SK-N-SH treated with all-trans-retinoic acid at 6 μM for 48 hours (cell line): Measurements from ENCODE around the gene SELPLG.

Experiments
- ATAC-seq: fragments of 200-7000 bp; cut with Tn5 transposase; 3 replicates; pipeline ENCODE4 v1.9.1; 2020; ENCODE audit warnings: mild to moderate bottlenecking, moderate library complexity
- ARNTL ChIP-seq: fragments of 450-650 bp; formaldehyde crosslinking; IDR thresholded peaks from 2 replicates; pipeline ENCODE4 v1.5.0; 2020; ENCODE audit warnings: low read depth, mild to moderate bottlenecking, moderate library complexity, borderline replicate concordance
- BACH2 ChIP-seq: fragments of 250-450 bp; sonication (Bioruptor Pico); IDR thresholded peaks from 2 replicates; pipeline ENCODE4 v1.9.0; 2021; ENCODE audit warnings: mild to moderate bottlenecking, borderline replicate concordance
- CSDC2 ChIP-seq: fragments of 250-450 bp; sonication (Bioruptor Pico); IDR thresholded peaks from 2 replicates; pipeline ENCODE4 v1.5.0; 2020; ENCODE audit warnings: mild to moderate bottlenecking, moderate library complexity
- GLIS3 ChIP-seq: fragments of 250-450 bp; sonication (Bioruptor Pico); IDR thresholded peaks from 2 replicates; pipeline ENCODE4 v1.5.0; 2020; ENCODE audit warnings: mild to moderate bottlenecking, moderate library complexity
- ISL1 ChIP-seq: fragments of 250-450 bp; sonication (Bioruptor Pico); IDR thresholded peaks from 2 replicates; pipeline ENCODE4 v2.1.2; 2022; ENCODE audit warnings: mild to moderate bottlenecking, moderate library complexity
- OSR1 ChIP-seq: fragments of 250-450 bp; sonication (Bioruptor Pico); IDR thresholded peaks from 2 replicates; pipeline ENCODE4 v1.8.0; 2022; ENCODE audit warnings: moderate library complexity, mild to moderate bottlenecking, inconsistent platforms
- PPARA ChIP-seq: fragments of 250-450 bp; sonication (Bioruptor Pico); IDR thresholded peaks from 2 replicates; pipeline ENCODE4 v1.5.0; 2020; ENCODE audit warnings: mild to moderate bottlenecking, borderline replicate concordance
- SNAI2 ChIP-seq: fragments of 250-450 bp; sonication (Bioruptor Pico); IDR thresholded peaks from 2 replicates; pipeline ENCODE4 v1.5.0; 2020; ENCODE audit warnings: mild to moderate bottlenecking, moderate library complexity
- TCF4 ChIP-seq: fragments of 250-450 bp; sonication (Bioruptor Pico); IDR thresholded peaks from 2 replicates; pipeline ENCODE4 v1.8.0; 2021; ENCODE audit warnings: mild to moderate bottlenecking, moderate library complexity, borderline replicate concordance
- TOX ChIP-seq: fragments of 250-450 bp; sonication (Bioruptor Pico); IDR thresholded peaks from 2 replicates; pipeline ENCODE4 v1.8.0; 2021; ENCODE audit warnings: mild to moderate bottlenecking, moderate library complexity, borderline replicate concordance
- ZC3H10 ChIP-seq: fragments of 250-450 bp; sonication (Bioruptor Pico); IDR thresholded peaks from 2 replicates; pipeline ENCODE4 v1.5.1; 2021; ENCODE audit warnings: mild to moderate bottlenecking, moderate library complexity
- ZFP3 ChIP-seq: fragments of 250-450 bp; sonication (Bioruptor Pico); IDR thresholded peaks from 2 replicates; pipeline ENCODE4 v1.5.0; 2020; ENCODE audit warnings: mild to moderate bottlenecking, moderate library complexity
- ZFP30 ChIP-seq: fragments of 450-650 bp; formaldehyde crosslinking; IDR thresholded peaks from 2 replicates; pipeline ENCODE4 v1.5.0; 2022; ENCODE audit warnings: mild to moderate bottlenecking, moderate library complexity
- ZNF8 ChIP-seq: fragments of 450-650 bp; formaldehyde crosslinking; IDR thresholded peaks from 2 replicates; pipeline ENCODE4 v1.5.0; 2020; ENCODE audit warnings: mild to moderate bottlenecking, moderate library complexity
- TF ChIP-seq, protein P1 (sequence below): fragments of 250-450 bp; sonication (Bioruptor Pico); IDR thresholded peaks from 2 replicates; pipeline ENCODE4 v1.8.0; 2020; ENCODE audit warnings: mild to moderate bottlenecking, moderate library complexity, borderline replicate concordance
- TF ChIP-seq, protein P2 (sequence below): fragments of 250-450 bp; sonication (Bioruptor Pico); IDR thresholded peaks from 2 replicates; pipeline ENCODE4 v1.5.0; 2020; ENCODE audit warnings: mild to moderate bottlenecking, moderate library complexity
- TF ChIP-seq, protein P3 (sequence below): fragments of 250-450 bp; sonication (Bioruptor Pico); IDR thresholded peaks from 2 replicates; pipeline ENCODE4 v1.5.1; 2021; ENCODE audit warnings: mild to moderate bottlenecking, moderate library complexity
- TF ChIP-seq, protein P4 (sequence below): fragments of 250-450 bp; sonication (Bioruptor Pico); IDR thresholded peaks from 2 replicates; pipeline ENCODE4 v1.5.1; 2020; ENCODE audit warnings: low read depth, mild to moderate bottlenecking, moderate library complexity

SELPLG gene

DNA sequence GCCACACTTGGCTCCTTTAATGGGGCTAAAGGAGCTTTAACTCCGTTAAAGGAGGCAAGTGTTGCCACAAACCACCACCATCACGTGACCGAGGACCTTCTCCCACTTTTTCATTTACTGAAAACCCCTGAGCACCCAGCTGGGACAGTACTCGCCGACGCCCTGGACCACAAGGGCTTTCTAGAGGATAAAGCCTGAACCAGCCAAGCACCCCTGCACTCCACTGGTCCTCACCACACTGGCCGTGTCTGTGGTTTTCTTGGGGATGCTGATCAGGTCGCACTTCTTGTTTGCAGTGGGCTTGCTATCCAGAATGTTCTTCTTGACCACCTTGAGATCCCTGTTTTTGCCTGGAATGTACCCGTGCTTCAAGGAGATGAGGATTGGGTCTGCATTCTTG lies 14.7 kb upstream of the SELPLG start (continued):
- TF ChIP-seq, protein P1, sequence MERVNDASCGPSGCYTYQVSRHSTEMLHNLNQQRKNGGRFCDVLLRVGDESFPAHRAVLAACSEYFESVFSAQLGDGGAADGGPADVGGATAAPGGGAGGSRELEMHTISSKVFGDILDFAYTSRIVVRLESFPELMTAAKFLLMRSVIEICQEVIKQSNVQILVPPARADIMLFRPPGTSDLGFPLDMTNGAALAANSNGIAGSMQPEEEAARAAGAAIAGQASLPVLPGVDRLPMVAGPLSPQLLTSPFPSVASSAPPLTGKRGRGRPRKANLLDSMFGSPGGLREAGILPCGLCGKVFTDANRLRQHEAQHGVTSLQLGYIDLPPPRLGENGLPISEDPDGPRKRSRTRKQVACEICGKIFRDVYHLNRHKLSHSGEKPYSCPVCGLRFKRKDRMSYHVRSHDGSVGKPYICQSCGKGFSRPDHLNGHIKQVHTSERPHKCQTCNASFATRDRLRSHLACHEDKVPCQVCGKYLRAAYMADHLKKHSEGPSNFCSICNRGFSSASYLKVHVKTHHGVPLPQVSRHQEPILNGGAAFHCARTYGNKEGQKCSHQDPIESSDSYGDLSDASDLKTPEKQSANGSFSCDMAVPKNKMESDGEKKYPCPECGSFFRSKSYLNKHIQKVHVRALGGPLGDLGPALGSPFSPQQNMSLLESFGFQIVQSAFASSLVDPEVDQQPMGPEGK = no peak

DNA sequence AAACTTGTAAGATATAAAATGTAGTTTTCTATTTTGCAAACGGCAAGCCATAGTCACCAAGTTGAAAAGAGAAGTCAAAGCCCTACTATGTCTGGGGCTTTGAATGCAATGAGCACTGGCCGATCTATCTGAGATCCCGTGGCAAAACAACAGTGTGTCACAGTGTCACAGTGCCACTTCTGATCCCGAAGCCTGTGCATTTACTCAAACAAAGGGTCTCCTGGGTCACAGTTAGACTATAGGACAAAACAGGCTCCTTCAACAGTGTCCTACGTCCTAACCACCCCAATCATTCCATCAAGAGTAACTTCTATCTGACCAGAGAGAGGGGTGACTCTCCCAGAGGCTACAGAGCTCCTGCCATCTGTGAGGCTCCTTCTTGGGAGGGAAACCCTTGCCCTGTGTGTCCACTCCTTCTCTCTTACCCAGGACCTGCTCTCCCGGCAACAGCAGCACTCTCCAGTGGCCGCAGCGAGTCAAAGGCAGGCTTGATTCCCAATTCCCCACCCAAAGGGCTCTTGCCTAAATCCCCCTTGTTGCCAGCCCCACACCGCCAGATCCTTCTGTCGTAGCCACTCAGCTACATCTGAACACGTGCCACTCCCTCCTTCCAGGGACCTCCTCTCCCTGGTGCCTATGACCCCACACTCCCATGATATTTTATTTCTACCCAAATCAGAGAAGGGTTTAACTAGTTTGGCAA lies 14.0 kb upstream of the SELPLG start:
- TF ChIP-seq ZNF8 (CRISPR knock-in tag) (no peak), SNAI2 (no peak)
- no peak for ATAC-seq

DNA sequence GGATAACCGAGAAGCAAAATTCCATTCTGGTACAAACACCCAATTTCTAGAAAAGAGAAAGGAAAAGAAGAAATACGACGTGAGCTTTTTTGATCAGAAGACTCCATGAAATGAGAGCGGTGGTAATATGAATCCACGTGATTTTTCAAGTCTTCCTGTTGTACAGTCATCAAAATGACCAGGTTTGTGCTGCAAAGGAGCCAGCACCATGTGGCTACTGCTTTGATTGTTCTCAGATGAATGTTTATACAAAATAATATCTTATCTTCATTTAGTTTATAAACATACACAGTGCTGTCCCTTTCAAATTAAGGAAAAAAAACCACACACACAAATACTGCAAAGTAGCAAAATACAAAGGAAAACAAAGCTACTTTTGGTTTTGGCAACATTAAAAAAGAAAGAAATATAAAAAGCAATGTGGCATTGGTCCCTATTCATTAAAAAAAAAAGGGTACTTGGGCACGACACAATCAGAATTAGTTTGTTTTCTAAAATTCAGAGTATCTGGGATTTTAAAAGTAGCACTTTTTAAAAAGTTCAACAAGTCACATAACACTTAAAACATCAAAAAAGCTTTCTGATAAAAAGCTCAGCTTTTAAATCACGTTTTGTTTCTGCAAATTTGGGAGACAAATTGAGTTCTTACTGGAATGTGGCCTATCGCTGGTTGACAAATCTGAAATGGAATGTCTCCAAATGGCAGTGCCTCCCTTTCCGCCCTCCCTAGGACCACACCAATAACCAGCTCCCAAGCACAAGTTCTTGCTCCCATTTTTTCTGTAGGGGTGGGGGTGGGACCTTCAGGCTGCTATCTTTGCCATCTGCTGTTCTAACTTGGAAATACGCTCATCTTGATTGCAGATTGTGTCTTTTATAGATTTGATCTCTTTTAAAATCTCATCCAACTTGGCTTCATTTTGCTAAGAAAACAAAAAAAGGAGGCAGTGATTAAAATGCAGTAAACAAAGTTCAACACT lies 13.2 kb upstream of the SELPLG start:
- no peak for ATAC-seq
- no peak for TF ChIP-seq SNAI2
- no peak for TF ChIP-seq CSDC2 (CRISPR knock-in tag)
- TF ChIP-seq TCF4 (CRISPR knock-in tag) = no peak
- TF ChIP-seq, protein P2, sequence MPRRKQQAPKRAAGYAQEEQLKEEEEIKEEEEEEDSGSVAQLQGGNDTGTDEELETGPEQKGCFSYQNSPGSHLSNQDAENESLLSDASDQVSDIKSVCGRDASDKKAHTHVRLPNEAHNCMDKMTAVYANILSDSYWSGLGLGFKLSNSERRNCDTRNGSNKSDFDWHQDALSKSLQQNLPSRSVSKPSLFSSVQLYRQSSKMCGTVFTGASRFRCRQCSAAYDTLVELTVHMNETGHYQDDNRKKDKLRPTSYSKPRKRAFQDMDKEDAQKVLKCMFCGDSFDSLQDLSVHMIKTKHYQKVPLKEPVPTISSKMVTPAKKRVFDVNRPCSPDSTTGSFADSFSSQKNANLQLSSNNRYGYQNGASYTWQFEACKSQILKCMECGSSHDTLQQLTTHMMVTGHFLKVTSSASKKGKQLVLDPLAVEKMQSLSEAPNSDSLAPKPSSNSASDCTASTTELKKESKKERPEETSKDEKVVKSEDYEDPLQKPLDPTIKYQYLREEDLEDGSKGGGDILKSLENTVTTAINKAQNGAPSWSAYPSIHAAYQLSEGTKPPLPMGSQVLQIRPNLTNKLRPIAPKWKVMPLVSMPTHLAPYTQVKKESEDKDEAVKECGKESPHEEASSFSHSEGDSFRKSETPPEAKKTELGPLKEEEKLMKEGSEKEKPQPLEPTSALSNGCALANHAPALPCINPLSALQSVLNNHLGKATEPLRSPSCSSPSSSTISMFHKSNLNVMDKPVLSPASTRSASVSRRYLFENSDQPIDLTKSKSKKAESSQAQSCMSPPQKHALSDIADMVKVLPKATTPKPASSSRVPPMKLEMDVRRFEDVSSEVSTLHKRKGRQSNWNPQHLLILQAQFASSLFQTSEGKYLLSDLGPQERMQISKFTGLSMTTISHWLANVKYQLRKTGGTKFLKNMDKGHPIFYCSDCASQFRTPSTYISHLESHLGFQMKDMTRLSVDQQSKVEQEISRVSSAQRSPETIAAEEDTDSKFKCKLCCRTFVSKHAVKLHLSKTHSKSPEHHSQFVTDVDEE = no peak
- TF ChIP-seq ZFP3 = no peak

DNA sequence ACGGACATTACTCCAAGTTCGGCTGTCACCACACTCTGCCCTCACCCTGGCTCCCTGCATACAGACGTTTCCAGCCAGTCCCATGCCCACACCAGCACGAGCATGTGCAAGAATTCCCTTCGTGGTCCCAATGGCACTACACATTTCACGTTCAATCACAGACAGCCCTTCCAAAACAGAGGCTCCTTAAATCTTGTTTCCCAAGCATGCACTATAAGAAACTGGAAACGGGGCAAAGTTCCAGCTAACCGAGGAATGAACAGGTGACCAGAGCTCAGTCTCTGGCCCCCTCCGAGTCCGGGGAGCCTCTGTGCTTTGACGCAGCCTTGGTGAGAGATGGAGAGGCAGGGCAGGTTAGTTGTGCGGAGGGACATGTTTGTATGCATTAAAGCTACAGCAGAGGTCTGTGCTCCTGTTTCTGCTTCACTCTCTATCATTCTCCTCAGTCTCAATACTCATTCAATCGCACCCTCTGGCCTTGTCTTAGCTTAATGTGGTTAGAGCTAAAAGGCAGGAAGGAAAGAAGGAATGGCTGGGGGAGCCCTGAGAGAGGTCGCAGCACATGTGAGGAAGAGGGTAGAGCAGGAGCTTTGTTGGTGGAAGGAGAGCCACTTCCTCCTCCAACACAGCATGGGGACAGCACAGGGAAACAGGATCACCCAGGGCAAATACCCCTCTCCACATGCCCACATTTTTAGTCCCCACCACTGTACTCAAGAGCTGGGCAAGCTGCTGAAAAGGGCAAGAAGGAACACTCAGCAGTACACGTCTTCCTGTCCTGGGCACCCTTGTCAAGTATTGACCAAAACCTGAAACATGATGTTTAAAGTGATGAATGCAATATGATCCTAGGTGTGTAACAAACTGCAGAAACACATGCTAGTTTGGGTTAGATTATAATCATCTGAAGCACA lies 12.2 kb upstream of the SELPLG start:
- no peak for TF ChIP-seq TCF4 (CRISPR knock-in tag)
- TF ChIP-seq ZC3H10 (CRISPR knock-in tag) = no peak
- TF ChIP-seq, protein P1 = no peak
- no peak for ATAC-seq

DNA sequence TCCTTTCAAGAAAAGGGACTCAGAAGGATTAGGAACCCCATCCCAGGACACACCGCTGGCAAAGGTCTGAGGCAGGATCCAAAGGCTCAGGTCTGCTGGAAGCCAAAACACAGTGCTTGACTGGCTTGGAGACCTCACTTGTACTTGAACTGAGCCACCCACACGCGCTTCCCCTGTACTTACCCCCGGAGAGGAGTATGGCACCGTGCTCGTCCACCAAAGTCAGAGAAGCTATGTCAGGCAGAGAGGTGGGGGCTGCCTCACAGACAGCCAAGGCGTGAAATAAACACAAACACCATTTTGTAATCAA lies 11.1 kb upstream of the SELPLG start:
- no peak for ATAC-seq
- TF ChIP-seq TCF4 (CRISPR knock-in tag) (no peak), TOX (CRISPR knock-in tag) (no peak), GLIS3 (no peak), ARNTL (CRISPR knock-in tag) (no peak), ZFP30 (CRISPR knock-in tag) (no peak), PPARA (CRISPR knock-in tag) (no peak), ZFP3 (no peak), CSDC2 (CRISPR knock-in tag) (no peak), BACH2 (CRISPR knock-in tag) (no peak), ISL1 (CRISPR knock-in tag) (no peak), SNAI2 (no peak), OSR1 (CRISPR knock-in tag) (no peak), ZNF8 (CRISPR knock-in tag) (no peak)
- TF ChIP-seq, protein P3, sequence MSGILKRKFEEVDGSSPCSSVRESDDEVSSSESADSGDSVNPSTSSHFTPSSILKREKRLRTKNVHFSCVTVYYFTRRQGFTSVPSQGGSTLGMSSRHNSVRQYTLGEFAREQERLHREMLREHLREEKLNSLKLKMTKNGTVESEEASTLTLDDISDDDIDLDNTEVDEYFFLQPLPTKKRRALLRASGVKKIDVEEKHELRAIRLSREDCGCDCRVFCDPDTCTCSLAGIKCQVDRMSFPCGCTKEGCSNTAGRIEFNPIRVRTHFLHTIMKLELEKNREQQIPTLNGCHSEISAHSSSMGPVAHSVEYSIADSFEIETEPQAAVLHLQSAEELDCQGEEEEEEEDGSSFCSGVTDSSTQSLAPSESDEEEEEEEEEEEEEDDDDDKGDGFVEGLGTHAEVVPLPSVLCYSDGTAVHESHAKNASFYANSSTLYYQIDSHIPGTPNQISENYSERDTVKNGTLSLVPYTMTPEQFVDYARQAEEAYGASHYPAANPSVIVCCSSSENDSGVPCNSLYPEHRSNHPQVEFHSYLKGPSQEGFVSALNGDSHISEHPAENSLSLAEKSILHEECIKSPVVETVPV (CRISPR knock-in tag) = no peak
- TF ChIP-seq, protein P4, sequence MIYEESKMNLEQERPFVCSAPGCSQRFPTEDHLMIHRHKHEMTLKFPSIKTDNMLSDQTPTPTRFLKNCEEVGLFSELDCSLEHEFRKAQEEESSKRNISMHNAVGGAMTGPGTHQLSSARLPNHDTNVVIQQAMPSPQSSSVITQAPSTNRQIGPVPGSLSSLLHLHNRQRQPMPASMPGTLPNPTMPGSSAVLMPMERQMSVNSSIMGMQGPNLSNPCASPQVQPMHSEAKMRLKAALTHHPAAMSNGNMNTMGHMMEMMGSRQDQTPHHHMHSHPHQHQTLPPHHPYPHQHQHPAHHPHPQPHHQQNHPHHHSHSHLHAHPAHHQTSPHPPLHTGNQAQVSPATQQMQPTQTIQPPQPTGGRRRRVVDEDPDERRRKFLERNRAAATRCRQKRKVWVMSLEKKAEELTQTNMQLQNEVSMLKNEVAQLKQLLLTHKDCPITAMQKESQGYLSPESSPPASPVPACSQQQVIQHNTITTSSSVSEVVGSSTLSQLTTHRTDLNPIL = no peak
- TF ChIP-seq, protein P2 = no peak
